T47D (cell line): Measurements from ENCODE around the gene COA1.
"Not testable (repeated sequence)": the region's sequence is repeated elsewhere in the genome, so short reads cannot be mapped to it uniquely, and the experiment has no call there.

ENCODE experiments used
- DNase-seq, 2 experiments: peaks; one replicate each; pipeline versions ENCODE4 v3.0.0 to v3.0.0-alpha.2; 2011 to 2012; ENCODE audit warnings: low read depth in 1 of 2, low spot score in 1 of 2
- JUND ChIP-seq: IDR thresholded peaks from 2 replicates; pipeline ENCODE4 v1.6.1; 2012; ENCODE audit warnings: low read depth
- in situ Hi-C: cut with HindIII; loops from 2 replicates; pipeline ENCODE4 v1.10.0; 2016; ENCODE audit warnings: low sequenced_read_pairs, low pct_unique_long_range_greater_than_20kb

Gene COA1

GRCh38 chr7:43729214-43729923 lies at the start of gene COA1:
COA1 (minus strand) TSS chr7:43729523; CDS start chr7:43648614, 80,909 bp downstream.
- TF ChIP-seq JUND: no peak
- in situ Hi-C loops: no loop called here
- DNase-seq: peak; percentile 71 to 97

GRCh38 chr7:43778293-43779044 lies 49.1 kb upstream of the COA1 start:
- in situ Hi-C loops, DNase-seq: not testable (repeated sequence)

DNA sequence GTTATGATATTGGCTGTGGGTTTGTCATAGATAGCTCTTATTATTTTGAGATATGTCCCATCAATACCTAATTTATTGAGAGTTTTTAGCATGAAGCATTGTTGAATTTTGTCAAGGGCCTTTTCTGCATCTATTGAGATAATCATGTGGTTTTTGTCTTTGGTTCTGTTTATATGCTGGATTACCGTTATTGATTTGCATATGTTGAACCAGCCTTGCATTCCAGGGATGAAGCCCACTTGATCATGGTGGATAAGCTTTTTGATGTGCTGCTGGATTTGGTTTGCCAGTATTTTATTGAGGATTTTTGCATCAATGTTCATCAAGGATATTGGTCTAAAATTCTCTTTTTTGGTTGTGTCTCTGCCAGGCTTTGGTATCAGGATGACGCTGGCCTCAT lies 45.9 kb upstream of the COA1 start:
- in situ Hi-C loops, DNase-seq: not testable (repeated sequence)

GRCh38 chr7:43773268-43773667 lies 43.9 kb upstream of the COA1 start:
- in situ Hi-C loops: not testable (repeated sequence)

GRCh38 chr7:43771573-43771972 lies 42.2 kb upstream of the COA1 start:
- in situ Hi-C loops: no loop called here
- no peak for DNase-seq
- no peak for TF ChIP-seq JUND

More at GRCh38 chr7:43773268-43773667, 43.9 kb upstream of the COA1 start:
- not testable (repeated sequence) for DNase-seq

GRCh38 chr7:43771128-43771527 lies 41.8 kb upstream of the COA1 start:
- no peak for TF ChIP-seq JUND
- no peak for DNase-seq
- in situ Hi-C loops: no loop called here

GRCh38 chr7:43769791-43770465 lies 40.6 kb upstream of the COA1 start:
- TF ChIP-seq JUND: no peak
- DNase-seq: no peak
- in situ Hi-C loops: no loop called here

GRCh38 chr7:43769281-43769680 lies 40.0 kb upstream of the COA1 start:
- in situ Hi-C loops: no loop called here
- TF ChIP-seq JUND: no peak
- no peak for DNase-seq

DNA sequence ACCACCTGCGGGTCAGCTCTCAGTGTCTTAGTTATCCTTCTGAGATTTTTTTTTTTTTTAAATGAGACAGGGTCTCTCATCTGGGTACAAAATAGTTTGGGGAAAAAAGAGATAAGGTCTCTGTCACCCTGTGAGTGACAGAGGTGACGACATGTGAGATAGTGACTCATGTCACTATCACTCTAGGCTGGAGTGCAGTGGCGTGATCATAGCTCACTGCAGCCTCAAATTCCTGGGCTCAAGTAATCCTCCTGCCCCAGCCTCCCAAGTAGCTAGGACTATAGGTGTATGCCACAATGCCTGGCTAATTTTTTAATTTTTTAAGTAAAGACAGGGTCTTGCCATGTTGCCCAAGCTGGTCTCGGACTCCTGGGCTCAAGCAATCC lies 39.6 kb upstream of the COA1 start:
- no peak for TF ChIP-seq JUND
- in situ Hi-C loops: no loop called here
- no peak for DNase-seq

GRCh38 chr7:43768201-43768886 lies 39.0 kb upstream of the COA1 start:
- in situ Hi-C loops: no loop called here
- no peak for TF ChIP-seq JUND
- peak in 1 of 2 experiments; percentile 71 for DNase-seq

GRCh38 chr7:43767311-43767710 lies 38.0 kb upstream of the COA1 start:
- no peak for DNase-seq
- no peak for TF ChIP-seq JUND
- in situ Hi-C loops: no loop called here

GRCh38 chr7:43766564-43766963 lies 37.2 kb upstream of the COA1 start:
- in situ Hi-C loops: no loop called here

More at GRCh38 chr7:43766564-43766963, 37.2 kb upstream of the COA1 start:
- peak in 1 of 2 experiments; percentile 24 for DNase-seq
- no peak for TF ChIP-seq JUND
